Measurements from ENCODE around the gene DNAH7. TPM values are rescaled to one million over a fixed set of nuclear protein-coding genes. Genes with fewer than 3 reads are reported as not detected.
A peak's percentile ranks its signal among the peaks of the same experiment; 100 is the strongest.

The DNAH7 gene
- total RNA-seq, 1 experiment from 2014 or later = 0.09 TPM

GRCh38 chr2:195820867-195821565 is 247.6 kb downstream of the DNAH7 start:
- Histone ChIP-seq H3K56ac (ENCODE audit: insufficient read length, low read depth, low read length) (no peak overlapping the region), H2BK15ac (ENCODE audit: low read depth, low read length) (no peak overlapping the region), H3K79me2 (ENCODE audit: insufficient read depth, low read length) (no peaks in the 10 kb centered on the region), H3K18ac (ENCODE audit: insufficient read length, low read depth, low read length) (no peak overlapping the region), H3K4ac (ENCODE audit: low read depth, low read length) (no peak overlapping the region), H2AFZ (ENCODE audit: low read length) (no peak overlapping the region), H4K91ac (ENCODE audit: insufficient read length, low read depth, low read length) (no peak overlapping the region), H2AK5ac (ENCODE audit: insufficient read length, low read length) (no peak overlapping the region), H4K5ac (ENCODE audit: insufficient read length, low read depth, low read length) (no peak overlapping the region), H3K27me3 (ENCODE audit: insufficient read depth, low read length) (no peaks in the 10 kb centered on the region), H3K27ac (ENCODE audit: insufficient read length, low read depth, low read length) (no peak overlapping the region), H2BK20ac (ENCODE audit: low read depth, low read length, poor library complexity, severe bottlenecking) (no peak overlapping the region), H2BK120ac (ENCODE audit: low read depth, low read length, poor library complexity, severe bottlenecking) (no peak overlapping the region), H3K23me2 (ENCODE audit: insufficient read length, low read depth, low read length, poor library complexity, severe bottlenecking) (no peaks in the 10 kb centered on the region), H3K4me2 (ENCODE audit: insufficient read depth, insufficient read length, low read length) (no peak overlapping the region), H4K20me1 (ENCODE audit: control insufficient read depth, insufficient read depth, insufficient read length) (no peaks in the 10 kb centered on the region), H3K14ac (ENCODE audit: insufficient read depth, low read length) (no peak overlapping the region), H3T11ph (ENCODE audit: low read length) (no peak overlapping the region), H3K23ac (ENCODE audit: insufficient read length, low read depth, low read length) (no peak overlapping the region), H2BK12ac (ENCODE audit: insufficient read length, low read depth, low read length) (no peak overlapping the region), H2BK5ac (ENCODE audit: insufficient read length, low read length) (no peak overlapping the region), H4K8ac (replicated peaks; ENCODE audit: insufficient read length, low read depth, low read length) (no peak overlapping the region), H3K4me1 (ENCODE audit: insufficient read depth, low read length) (no peaks in the 10 kb centered on the region), H3K79me1 (ENCODE audit: insufficient read depth, low read depth, low read length, poor library complexity, severe bottlenecking) (no peaks in the 10 kb centered on the region), H3K9ac (ENCODE audit: extremely low read depth, insufficient read length, low read length) (no peak overlapping the region), H3K9me3 (ENCODE audit: control insufficient read depth, low read depth, low read length) (no peaks in the 10 kb centered on the region)
- no peak for TF ChIP-seq CTCF (conservative IDR thresholded peaks at IDR 0.05)
- H3K9me3 Mint-ChIP-seq = no peaks in the 10 kb centered on the region
- H3K4me3 Mint-ChIP-seq = no peak overlapping the region
- peak overlapping the region in 1 of 3 experiments; percentile 56; a peak in 2 of 7 replicates for H3K27ac Mint-ChIP-seq
- no CpG with 5 or more reads among the region's 3 CpGs for WGBS (ENCODE audit: extremely low coverage, insufficient read length, low lambda C conversion rate)
- DNase-seq = no peak
- H3K4me1 Mint-ChIP-seq = peaks cover 0 to 4% of the 10 kb centered on the region in 2 experiments; a peak in 2 of 4 replicates
- H3K36me3 Mint-ChIP-seq (ENCODE audit: insufficient read depth in 1 of 3, low read depth in 3 of 3) = no peaks in the 10 kb centered on the region
- no peaks in the 10 kb centered on the region for H3K27me3 Mint-ChIP-seq (ENCODE audit: low read depth)

All from H9 (cell line).